IPS DF 6.9 (cell line): Measurements from ENCODE around the gene CTNNA3.

Experiments used
- DNase-seq: peaks from one replicate; pipeline ENCODE4 v3.0.0-alpha.2; 2013; ENCODE audit warnings: low read depth, low spot score
- H3K27ac ChIP-seq: one replicate; pipeline ENCODE4 v1.5.1; 2013; ENCODE audit warnings: low read length, control low read depth
- H3K27me3 ChIP-seq: 2 replicates; pipeline ENCODE4 v1.6.1; 2013; ENCODE audit warnings: mild to moderate bottlenecking, low read length; ENCODE audit not compliant: control insufficient read depth, insufficient read depth
- H3K36me3 ChIP-seq: 2 replicates; pipeline ENCODE4 v1.6.1; 2013; ENCODE audit warnings: low read length; ENCODE audit not compliant: control insufficient read depth, insufficient read depth
- H3K4me1 ChIP-seq: 2 replicates; pipeline ENCODE4 v1.6.1; 2013; ENCODE audit warnings: low read length; ENCODE audit not compliant: control insufficient read depth, insufficient read depth
- H3K4me3 ChIP-seq: 2 replicates; pipeline ENCODE4 v1.5.1; 2013; ENCODE audit warnings: mild to moderate bottlenecking, low read length
- H3K9me3 ChIP-seq: 2 replicates; pipeline ENCODE4 v1.6.1; 2013; ENCODE audit warnings: low read length, inconsistent platforms; ENCODE audit not compliant: control insufficient read depth, insufficient read depth
- WGBS: extraction: QIAGEN DNeasy Blood & Tissue Kit; methylation state at CpG from one replicate; pipeline ENCODE4 v1.1.7; 2013; ENCODE audit warnings: mixed read lengths, missing lambda C conversion rate; ENCODE audit not compliant: insufficient read length, insufficient coverage; 5-methylcytosine and 5-hydroxymethylcytosine counted together

The CTNNA3 gene

GRCh38 chr10:67004690-67005089, 691.3 kb downstream of the CTNNA3 start:
- Histone ChIP-seq H3K4me3 (no peak overlapping the region), H3K27ac (no peak overlapping the region), H3K9me3 (no peaks in the 10 kb centered on the region), H3K27me3 (no peaks in the 10 kb centered on the region), H3K36me3 (no peaks in the 10 kb centered on the region), H3K4me1 (no peaks in the 10 kb centered on the region)
- DNase-seq, result no peak
- WGBS, result no CpG with 5 or more reads among the region's 2 CpGs

GRCh38 chr10:66999762-67000545, 696.0 kb downstream of the CTNNA3 start:
- H3K27me3 ChIP-seq, result no peaks in the 10 kb centered on the region
- no peak overlapping the region for H3K27ac ChIP-seq
- H3K4me1 ChIP-seq, result no peaks in the 10 kb centered on the region
- H3K36me3 ChIP-seq, result no peaks in the 10 kb centered on the region
- WGBS, result no CpG with 5 or more reads among the region's 3 CpGs
- H3K4me3 ChIP-seq, result no peak overlapping the region
- DNase-seq, result no peak
- no peaks in the 10 kb centered on the region for H3K9me3 ChIP-seq

- DNase-seq, result no peak
- Histone ChIP-seq H3K9me3 (no peaks in the 10 kb centered on the region), H3K4me1 (no peaks in the 10 kb centered on the region), H3K36me3 (no peaks in the 10 kb centered on the region), H3K4me3 (no peak overlapping the region), H3K27me3 (no peaks in the 10 kb centered on the region), H3K27ac (no peak overlapping the region)
- no CpG with 5 or more reads among the region's 1 CpG for WGBS
These were observed 699.0 kb downstream of the CTNNA3 start for GRCh38 chr10:66996996-66997395.

DNA sequence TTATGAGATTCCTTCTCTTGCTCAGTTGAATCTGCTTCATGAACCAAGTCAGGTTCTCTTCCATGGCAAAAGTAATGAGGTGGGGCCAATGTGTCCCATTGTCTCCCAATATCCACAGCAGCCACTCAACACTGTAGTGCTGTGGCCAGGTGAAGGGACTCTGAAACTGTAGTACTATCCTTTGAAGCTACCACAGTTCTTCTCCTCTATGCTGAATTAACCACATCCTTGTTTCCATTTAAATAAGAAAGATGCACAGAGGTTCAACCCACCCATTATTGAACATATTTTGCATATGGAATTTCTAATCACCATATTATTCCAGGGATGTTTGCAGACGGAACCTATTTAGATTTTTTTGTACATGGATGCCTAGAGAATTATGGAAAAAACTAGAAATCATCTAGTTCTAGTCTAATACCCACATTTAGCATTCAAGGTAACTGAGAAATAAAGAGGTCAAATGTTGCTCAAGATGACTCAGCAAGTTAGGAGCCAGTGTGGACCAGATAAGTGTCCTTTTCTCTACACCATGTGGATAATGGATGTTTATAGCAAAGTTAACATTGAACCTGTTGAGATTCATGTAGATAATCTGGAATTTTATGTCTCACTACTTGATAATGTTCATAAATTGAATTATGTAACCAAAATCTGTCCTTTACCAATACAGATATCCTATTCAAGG, 705.7 kb downstream of the CTNNA3 start:
- Histone ChIP-seq H3K4me3 (no peak overlapping the region), H3K4me1 (no peaks in the 10 kb centered on the region), H3K27ac (no peak overlapping the region), H3K9me3 (no peaks in the 10 kb centered on the region), H3K36me3 (no peaks in the 10 kb centered on the region), H3K27me3 (no peaks in the 10 kb centered on the region)
- no CpG with 5 or more reads among the region's 1 CpG for whole genome bisulfite sequencing
- no peak for DNase-seq

- Histone ChIP-seq H3K4me3 (no peak overlapping the region), H3K4me1 (no peaks in the 10 kb centered on the region), H3K27me3 (no peaks in the 10 kb centered on the region), H3K9me3 (no peaks in the 10 kb centered on the region), H3K36me3 (no peaks in the 10 kb centered on the region), H3K27ac (no peak overlapping the region)
- no peak for DNase-seq
These were observed 712.5 kb downstream of the CTNNA3 start for GRCh38 chr10:66983475-66983818.

GRCh38 chr10:66982792-66983474, 713.1 kb downstream of the CTNNA3 start:
- Histone ChIP-seq H3K27ac (no peak overlapping the region), H3K9me3 (no peaks in the 10 kb centered on the region), H3K27me3 (no peaks in the 10 kb centered on the region), H3K36me3 (no peaks in the 10 kb centered on the region), H3K4me1 (no peaks in the 10 kb centered on the region), H3K4me3 (no peak overlapping the region)
- no peak for DNase-seq
- WGBS, result no CpG with 5 or more reads among the region's 6 CpGs

DNA sequence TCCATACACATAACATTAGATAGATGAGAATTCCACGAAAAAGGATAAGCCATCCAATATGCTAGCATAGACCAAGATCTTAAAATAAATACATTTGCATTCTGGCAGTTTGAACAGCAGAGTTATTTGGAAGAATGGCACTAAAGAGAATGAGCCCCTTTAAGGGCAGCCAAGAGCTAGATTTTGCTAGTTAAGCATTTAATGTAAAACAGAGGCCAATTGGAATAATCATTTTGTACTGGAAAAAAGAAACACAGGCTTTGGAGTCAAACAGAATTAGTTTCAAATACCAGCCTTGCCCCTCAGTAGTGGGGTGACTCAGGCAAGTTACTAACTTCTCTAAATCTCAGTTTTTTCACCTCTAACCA, 714.0 kb downstream of the CTNNA3 start:
- Histone ChIP-seq H3K9me3 (no peaks in the 10 kb centered on the region), H3K27ac (no peak overlapping the region), H3K27me3 (no peaks in the 10 kb centered on the region), H3K4me1 (no peaks in the 10 kb centered on the region), H3K36me3 (no peaks in the 10 kb centered on the region), H3K4me3 (no peak overlapping the region)
- WGBS, result no CpG with 5 or more reads among the region's 1 CpG
- DNase-seq, result no peak

DNA sequence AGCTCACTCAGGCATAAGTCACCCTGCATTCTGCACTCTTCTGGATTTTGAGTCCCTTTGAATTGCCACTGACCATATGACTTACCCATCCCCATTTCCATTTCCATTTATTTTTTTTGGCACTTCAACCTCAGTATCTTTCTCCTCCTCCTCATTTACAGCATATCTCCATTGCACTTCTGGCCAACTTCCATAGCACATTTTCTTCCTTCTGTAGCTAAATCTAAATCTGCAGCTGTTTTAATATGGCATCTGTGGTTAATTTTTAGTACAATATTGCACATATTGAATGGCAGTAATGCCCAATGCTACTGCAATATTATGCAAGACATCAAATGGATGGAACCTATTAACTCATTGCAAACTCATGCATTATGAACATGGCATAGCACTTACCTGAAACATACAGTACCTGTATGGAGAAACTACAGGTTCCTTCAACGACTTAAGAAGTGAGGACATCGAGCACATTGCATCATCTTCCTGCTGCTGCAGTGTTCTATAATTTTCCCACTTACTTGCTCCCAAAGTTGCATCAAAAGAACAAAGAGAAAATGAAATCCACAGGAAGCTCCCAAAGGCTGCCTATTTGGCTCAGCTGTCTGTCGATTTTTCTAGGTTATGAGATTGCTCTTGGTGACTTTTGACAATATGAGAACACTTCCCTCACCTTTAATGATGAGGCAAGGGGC, 714.5 kb downstream of the CTNNA3 start:
- no peaks in the 10 kb centered on the region for H3K4me1 ChIP-seq
- no peaks in the 10 kb centered on the region for H3K9me3 ChIP-seq
- WGBS, result no CpG with 5 or more reads among the region's 3 CpGs
- H3K27ac ChIP-seq, result no peak overlapping the region
- no peaks in the 10 kb centered on the region for H3K36me3 ChIP-seq
- no peak overlapping the region for H3K4me3 ChIP-seq
- no peaks in the 10 kb centered on the region for H3K27me3 ChIP-seq
- DNase-seq, result no peak

DNA sequence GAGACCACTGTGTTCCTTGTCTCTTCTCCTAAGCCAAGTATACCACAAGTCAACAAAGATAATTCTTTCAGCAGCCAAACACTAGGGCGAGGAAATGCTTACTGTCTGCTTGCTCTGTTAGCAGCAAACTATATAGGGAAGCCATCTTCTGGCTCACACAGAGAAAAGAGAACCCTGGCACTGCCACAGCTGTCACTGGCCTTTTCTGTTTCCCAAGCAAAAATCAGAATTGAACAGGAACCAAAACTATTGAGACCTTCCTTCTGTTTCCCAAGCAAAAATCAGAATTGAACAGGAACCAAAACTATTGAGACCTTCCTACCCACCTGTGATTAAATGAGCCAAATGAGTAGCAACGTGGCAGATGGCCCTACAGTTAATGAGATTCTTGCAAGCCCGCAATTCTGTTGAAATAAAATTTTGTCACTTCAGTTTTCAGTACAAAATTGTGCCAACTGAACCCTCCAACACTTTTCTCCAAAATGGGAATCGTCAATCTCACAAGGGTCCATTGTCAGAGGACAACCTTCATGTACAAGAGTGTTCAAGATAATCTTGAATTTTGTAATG, 715.7 kb downstream of the CTNNA3 start:
- H3K27me3 ChIP-seq, result no peaks in the 10 kb centered on the region
- no peak for DNase-seq
- no CpG with 5 or more reads among the region's 4 CpGs for WGBS
- H3K27ac ChIP-seq, result no peak overlapping the region
- H3K9me3 ChIP-seq, result no peaks in the 10 kb centered on the region
- no peaks in the 10 kb centered on the region for H3K4me1 ChIP-seq
- H3K36me3 ChIP-seq, result no peaks in the 10 kb centered on the region
- H3K4me3 ChIP-seq, result no peak overlapping the region

- Histone ChIP-seq H3K9me3 (no peaks in the 10 kb centered on the region), H3K27ac (no peak overlapping the region), H3K27me3 (no peaks in the 10 kb centered on the region), H3K4me3 (no peak overlapping the region), H3K4me1 (no peaks in the 10 kb centered on the region), H3K36me3 (no peaks in the 10 kb centered on the region)
- DNase-seq, result no peak
- WGBS, result no CpG with 5 or more reads among the region's 4 CpGs
These were observed 731.0 kb downstream of the CTNNA3 start for GRCh38 chr10:66964946-66965345.
